Skeletal muscle satellite cell (primary cell): ENCODE measurements around the gene PSMG1.

Experiments
- H3K27me3 ChIP-seq: 2 replicates; pipeline ENCODE4 v1.7.0; 2013; ENCODE audit warnings: low read length; ENCODE audit not compliant: control insufficient read depth, insufficient read depth
- H3K36me3 ChIP-seq: 2 replicates; pipeline ENCODE4 v1.7.0; 2013; ENCODE audit warnings: mild to moderate bottlenecking, control low read depth, low read length; ENCODE audit not compliant: insufficient read depth
- H3K4me1 ChIP-seq: 2 replicates; pipeline ENCODE4 v1.7.0; 2013; ENCODE audit warnings: low read length; ENCODE audit not compliant: control insufficient read depth, insufficient read depth
- H3K4me2 ChIP-seq: 2 replicates; pipeline ENCODE4 v1.7.0; 2013; ENCODE audit warnings: mild to moderate bottlenecking, low read length
- H3K4me3 ChIP-seq: 2 replicates; pipeline ENCODE4 v1.7.0; 2013; ENCODE audit warnings: low read length
- H3K9ac ChIP-seq: 2 replicates; pipeline ENCODE4 v1.7.0; 2013; ENCODE audit warnings: mild to moderate bottlenecking, low read depth, low read length, moderate library complexity
- H3K9me3 ChIP-seq: replicated peaks from 2 replicates; pipeline ENCODE4 v1.7.0; 2013; ENCODE audit warnings: mild to moderate bottlenecking, control low read depth, low read length

Gene PSMG1

GRCh38 chr21:39186676-39187075 is 3.4 kb upstream of the PSMG1 start:
- H3K4me3 ChIP-seq: no peak overlapping the region
- peaks cover 46% of the 10 kb centered on the region for H3K4me1 ChIP-seq
- no peaks in the 10 kb centered on the region for H3K9me3 ChIP-seq
- H3K27me3 ChIP-seq: no peaks in the 10 kb centered on the region
- no peak overlapping the region for H3K4me2 ChIP-seq
- no peak overlapping the region for H3K9ac ChIP-seq
- no peaks in the 10 kb centered on the region for H3K36me3 ChIP-seq

GRCh38 chr21:39185157-39185556 is 1.9 kb upstream of the PSMG1 start:
- Histone ChIP-seq H3K4me1 (peaks cover 38% of the 10 kb centered on the region), H3K36me3 (peaks cover 7% of the 10 kb centered on the region), H3K9ac (no peak overlapping the region), H3K4me2 (peak overlapping the region; percentile 96), H3K4me3 (no peak overlapping the region), H3K27me3 (no peaks in the 10 kb centered on the region), H3K9me3 (no peaks in the 10 kb centered on the region)

GRCh38 chr21:39184050-39184980 is 1.1 kb upstream of the PSMG1 start:
- H3K9ac ChIP-seq: peak overlapping the region; percentile 99
- H3K27me3 ChIP-seq: no peaks in the 10 kb centered on the region
- peak overlapping the region; percentile 97 for H3K4me3 ChIP-seq
- H3K9me3 ChIP-seq: no peaks in the 10 kb centered on the region
- peaks cover 15% of the 10 kb centered on the region for H3K36me3 ChIP-seq
- peak overlapping the region; percentile 96 for H3K4me2 ChIP-seq
- peaks cover 30% of the 10 kb centered on the region for H3K4me1 ChIP-seq

- Histone ChIP-seq H3K27me3 (no peaks in the 10 kb centered on the region), H3K4me3 (peak overlapping the region; percentile 97), H3K9ac (peak overlapping the region; percentile 99), H3K36me3 (peaks cover 26% of the 10 kb centered on the region), H3K4me1 (peaks cover 17% of the 10 kb centered on the region), H3K9me3 (no peaks in the 10 kb centered on the region), H3K4me2 (peak overlapping the region; percentile 96)
These were observed 573 bp downstream of the PSMG1 start for GRCh38 chr21:39182484-39183271.

- H3K36me3 ChIP-seq: peaks cover 29% of the 10 kb centered on the region
- peaks cover 17% of the 10 kb centered on the region for H3K4me1 ChIP-seq
- H3K27me3 ChIP-seq: no peaks in the 10 kb centered on the region
- H3K4me2 ChIP-seq: peak overlapping the region; percentile 96
- peak overlapping the region; percentile 97 for H3K4me3 ChIP-seq
- no peaks in the 10 kb centered on the region for H3K9me3 ChIP-seq
- H3K9ac ChIP-seq: peak overlapping the region; percentile 99
These were observed 1.2 kb downstream of the PSMG1 start for GRCh38 chr21:39182016-39182415.

- Histone ChIP-seq H3K36me3 (peaks cover 35% of the 10 kb centered on the region), H3K9ac (no peak overlapping the region), H3K4me1 (peaks cover 17% of the 10 kb centered on the region), H3K4me3 (peak overlapping the region; percentile 97), H3K9me3 (no peaks in the 10 kb centered on the region), H3K4me2 (peak overlapping the region; percentile 96), H3K27me3 (no peaks in the 10 kb centered on the region)
These were observed 1.9 kb downstream of the PSMG1 start for GRCh38 chr21:39181205-39181818.

GRCh38 chr21:39180429-39181019 is 2.7 kb downstream of the PSMG1 start:
- Histone ChIP-seq H3K27me3 (no peaks in the 10 kb centered on the region), H3K4me3 (no peak overlapping the region), H3K36me3 (peaks cover 42% of the 10 kb centered on the region), H3K9ac (no peak overlapping the region), H3K9me3 (no peaks in the 10 kb centered on the region), H3K4me2 (no peak overlapping the region), H3K4me1 (peaks cover 24% of the 10 kb centered on the region)

- Histone ChIP-seq H3K4me1 (peaks cover 16% of the 10 kb centered on the region), H3K9ac (no peak overlapping the region), H3K4me3 (no peak overlapping the region), H3K36me3 (peaks cover 52% of the 10 kb centered on the region), H3K27me3 (no peaks in the 10 kb centered on the region), H3K9me3 (no peaks in the 10 kb centered on the region), H3K4me2 (no peak overlapping the region)
These were observed 4.8 kb downstream of the PSMG1 start for GRCh38 chr21:39178421-39178820.

- peaks cover 68% of the 10 kb centered on the region for H3K36me3 ChIP-seq
These were observed 7.0 kb downstream of the PSMG1 start for GRCh38 chr21:39176271-39176709.

GRCh38 chr21:39175665-39176064 is 7.6 kb downstream of the PSMG1 start:
- no peak overlapping the region for H3K9ac ChIP-seq
- H3K36me3 ChIP-seq: peaks cover 70% of the 10 kb centered on the region
- H3K4me2 ChIP-seq: no peak overlapping the region
- no peaks in the 10 kb centered on the region for H3K9me3 ChIP-seq
- peaks cover 7% of the 10 kb centered on the region for H3K4me1 ChIP-seq
- no peaks in the 10 kb centered on the region for H3K27me3 ChIP-seq
- H3K4me3 ChIP-seq: no peak overlapping the region

More at GRCh38 chr21:39176271-39176709, 7.0 kb downstream of the PSMG1 start:
- peaks cover 7% of the 10 kb centered on the region for H3K4me1 ChIP-seq
- H3K9me3 ChIP-seq: no peaks in the 10 kb centered on the region
- no peak overlapping the region for H3K9ac ChIP-seq
- H3K4me3 ChIP-seq: no peak overlapping the region
- no peak overlapping the region for H3K4me2 ChIP-seq
- H3K27me3 ChIP-seq: no peaks in the 10 kb centered on the region

- no peak overlapping the region for H3K4me3 ChIP-seq
- H3K36me3 ChIP-seq: peaks cover 64% of the 10 kb centered on the region
These were observed 8.1 kb downstream of the PSMG1 start for GRCh38 chr21:39175154-39175553.

More at GRCh38 chr21:39175154-39175553, 8.1 kb downstream of the PSMG1 start:
- no peak overlapping the region for H3K4me2 ChIP-seq
- H3K9me3 ChIP-seq: no peaks in the 10 kb centered on the region
- no peaks in the 10 kb centered on the region for H3K27me3 ChIP-seq
- H3K4me1 ChIP-seq: peaks cover 7% of the 10 kb centered on the region
- H3K9ac ChIP-seq: no peak overlapping the region
